Activated T-helper 1 cell treated with anti-CD3 and anti-CD28 coated beads, Interleukin-2, amount 50 U/mL, for 16 hours (primary cell): ENCODE measurements around the gene THADA.
"Not testable (repeated sequence)": the region's sequence is repeated elsewhere in the genome, so short reads cannot be mapped to it uniquely, and the experiment has no call there.

Experiments
- DNase-seq, 2 donors: peaks; one replicate each; pipeline ENCODE4 v3.0.0-alpha.2; 2020; ENCODE audit warnings: low read depth in 1 of 2, low spot score in 1 of 2

Gene THADA

DNA sequence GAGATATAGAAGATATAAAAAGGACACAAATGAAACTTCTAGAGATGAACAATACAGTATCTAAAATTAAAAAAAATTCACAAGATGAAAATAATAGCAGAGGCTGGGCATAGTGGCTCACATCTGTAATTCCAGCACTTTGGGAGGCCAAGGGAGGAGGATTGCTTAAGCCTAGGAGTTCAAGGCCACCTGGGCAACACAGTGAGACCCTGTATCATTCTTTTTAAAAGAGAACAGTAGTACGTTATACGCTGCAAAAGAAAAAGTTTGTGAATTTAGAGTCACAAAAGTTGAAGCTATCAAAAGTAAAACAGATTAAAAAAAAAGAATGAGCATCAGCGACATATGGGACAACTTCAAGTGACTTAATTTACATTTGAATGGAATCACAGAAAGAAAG, 287.9 kb downstream of the THADA start:
- no peak for DNase-seq

DNA sequence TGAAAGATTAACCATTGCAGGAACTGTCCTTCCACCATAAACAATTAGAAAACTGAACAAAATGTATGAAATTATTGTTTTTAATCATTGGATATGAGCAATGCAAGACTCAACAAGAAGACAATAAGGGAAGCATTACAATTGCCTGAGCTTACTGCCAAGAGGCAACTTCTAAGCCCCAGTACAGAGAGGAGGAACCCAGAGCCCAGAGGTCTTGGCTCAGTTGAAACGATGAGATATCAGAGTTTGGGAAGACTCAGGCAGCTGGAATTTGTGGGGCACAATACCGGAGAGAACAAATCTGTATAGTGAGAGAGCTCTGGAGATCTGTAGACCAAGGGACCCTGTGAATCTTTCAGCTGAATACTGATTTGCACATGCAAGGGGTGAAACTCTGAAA, 288.8 kb downstream of the THADA start:
- DNase-seq, result no peak

DNA sequence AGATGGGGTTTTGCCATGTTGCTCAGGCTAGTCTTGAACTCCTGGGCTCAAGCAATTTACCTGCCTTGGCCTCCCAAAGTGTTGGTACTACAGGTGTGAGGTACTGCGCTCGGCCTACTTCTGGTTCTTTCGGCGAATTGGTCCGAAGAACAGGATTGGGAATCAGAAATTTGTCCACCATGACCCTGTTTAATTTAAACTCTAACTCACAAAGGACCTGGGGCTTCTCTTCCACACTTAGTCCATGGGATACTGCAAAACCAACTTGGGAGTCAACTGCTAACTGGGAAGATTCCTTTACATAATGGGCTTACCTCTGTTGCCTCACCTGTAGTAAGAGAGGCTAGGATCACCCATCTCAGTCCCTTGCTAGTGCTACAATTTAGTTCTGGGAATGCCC, 289.6 kb downstream of the THADA start:
- no peak for DNase-seq

DNA sequence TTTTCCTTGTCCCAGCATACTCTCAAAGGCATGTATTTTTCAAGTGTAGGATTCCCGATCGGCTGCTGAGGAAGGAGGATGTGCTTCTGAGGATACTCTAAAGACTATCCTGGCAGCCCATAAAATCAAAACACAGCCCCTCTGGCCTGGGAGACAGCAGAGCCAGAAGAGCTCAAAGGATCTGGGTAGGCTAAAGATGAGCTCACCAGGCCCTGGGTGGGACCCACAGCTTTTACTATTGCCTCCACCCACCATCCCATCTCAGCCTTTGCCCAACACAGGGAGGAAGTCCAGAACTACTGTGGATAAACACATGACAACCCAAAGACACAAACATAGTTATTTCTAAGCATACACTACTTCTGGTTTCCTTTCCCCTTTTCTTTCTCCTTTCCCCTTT, 290.3 kb downstream of the THADA start:
- no peak for DNase-seq

DNA sequence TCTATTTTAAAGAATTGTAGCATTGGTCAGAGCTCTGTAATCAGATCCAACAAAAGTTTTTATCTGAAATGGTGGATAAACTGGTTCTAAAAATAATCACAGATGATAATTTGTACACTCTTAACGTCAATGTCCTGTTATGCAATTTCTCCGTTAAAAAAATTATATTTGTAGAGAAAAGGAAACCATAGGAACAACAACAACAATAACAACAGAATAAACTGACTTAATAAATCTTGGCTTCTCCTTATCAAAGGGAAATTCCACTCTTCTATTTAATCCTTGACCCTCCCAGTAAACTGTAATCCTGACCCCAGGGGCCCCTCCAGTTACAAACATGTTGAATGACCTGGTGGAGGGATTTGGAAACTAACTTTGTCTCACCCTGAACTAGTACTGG, 290.8 kb downstream of the THADA start:
- no peak for DNase-seq

- no peak for DNase-seq
Observed at GRCh38 chr2:43303889-43304288, 291.9 kb downstream of the THADA start.

GRCh38 chr2:43302961-43303494, 292.8 kb downstream of the THADA start:
- no peak for DNase-seq

- no peak for DNase-seq
Observed at GRCh38 chr2:43302182-43302960, 293.5 kb downstream of the THADA start.

GRCh38 chr2:43300781-43301583, 294.9 kb downstream of the THADA start:
- DNase-seq, result no peak

- DNase-seq, result no peak
Observed at GRCh38 chr2:43300222-43300621, 295.6 kb downstream of the THADA start.

- DNase-seq, result no peak
Observed at GRCh38 chr2:43298500-43298899, 297.3 kb downstream of the THADA start.

DNA sequence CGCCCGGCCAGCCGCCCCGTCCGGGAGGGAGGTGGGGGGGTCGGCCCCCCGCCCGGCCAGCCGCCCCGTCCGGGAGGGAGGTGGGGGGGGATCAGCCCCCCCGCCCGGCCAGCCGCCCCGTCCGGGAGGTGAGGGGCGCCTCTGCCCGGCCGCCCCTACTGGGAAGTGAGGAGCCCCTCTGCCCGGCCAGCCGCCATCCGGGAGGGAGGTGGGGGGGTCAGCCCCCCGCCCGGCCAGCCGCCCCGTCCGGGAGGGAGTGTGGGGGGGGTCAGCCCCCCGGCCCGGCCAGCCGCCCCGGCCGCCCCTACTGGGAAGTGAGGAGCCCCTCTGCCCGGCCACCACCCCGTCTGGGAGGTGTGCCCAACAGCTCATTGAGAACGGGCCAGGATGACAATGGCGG, 298.1 kb downstream of the THADA start:
- not testable (repeated sequence) for DNase-seq

- DNase-seq, result no peak
Observed at GRCh38 chr2:43294973-43295603, 300.8 kb downstream of the THADA start.

- peak in 1 of 2 donors; percentile 9 for DNase-seq
Observed at GRCh38 chr2:43293744-43294695, 301.8 kb downstream of the THADA start.

- no peak for DNase-seq
Observed at GRCh38 chr2:43292851-43293743, 302.7 kb downstream of the THADA start.

- DNase-seq, result no peak
Observed at GRCh38 chr2:43292297-43292696, 303.5 kb downstream of the THADA start.

- DNase-seq, result no peak
Observed at GRCh38 chr2:43289331-43289730, 306.5 kb downstream of the THADA start.

- DNase-seq, result no peak
Observed at GRCh38 chr2:43288417-43289305, 307.2 kb downstream of the THADA start.

- no peak for DNase-seq
Observed at GRCh38 chr2:43285987-43286386, 309.9 kb downstream of the THADA start.
